ENCODE measurements around the gene STPG1.

The STPG1 gene

DNA sequence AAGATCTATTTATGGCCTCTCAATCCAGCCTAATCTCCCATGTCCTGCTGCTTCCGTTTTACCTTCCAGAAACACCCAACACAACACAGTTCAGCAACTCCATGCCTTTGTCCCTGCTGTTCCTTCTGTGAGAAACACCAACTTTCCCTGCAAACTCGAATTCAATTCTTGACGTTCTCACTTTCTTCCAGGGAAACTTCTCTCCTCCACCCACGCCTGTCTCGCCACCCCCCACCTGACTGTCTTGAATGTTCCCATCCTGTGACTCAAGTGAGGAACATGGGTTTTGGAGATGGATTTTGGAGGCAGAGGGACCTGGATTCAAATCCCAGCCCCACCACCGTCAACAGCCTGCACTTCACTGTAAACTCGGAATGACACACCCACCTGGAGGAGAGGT lies 49.6 kb downstream of the STPG1 start:
- H3K4me3 ChIP-seq (ENCODE audit: low read depth in 1 of 2, low read length in 2 of 2), result no peak overlapping the region
- no peaks in the 10 kb centered on the region for H3K9me3 ChIP-seq (ENCODE audit: low read length)
- H3K36me3 ChIP-seq (ENCODE audit: insufficient read depth, low read length), result peaks cover 5% of the 10 kb centered on the region
- no peaks in the 10 kb centered on the region for H3K27me3 ChIP-seq (ENCODE audit: control insufficient read depth in 1 of 2, insufficient read depth in 2 of 2, low read length in 2 of 2)
- H3K4me1 ChIP-seq (ENCODE audit: insufficient read depth, low read length), result no peaks in the 10 kb centered on the region
- H3K27ac ChIP-seq (ENCODE audit: low read depth, low read length), result no peak overlapping the region
- no peak overlapping the region for H3K9ac ChIP-seq (ENCODE audit: low read length)

DNA sequence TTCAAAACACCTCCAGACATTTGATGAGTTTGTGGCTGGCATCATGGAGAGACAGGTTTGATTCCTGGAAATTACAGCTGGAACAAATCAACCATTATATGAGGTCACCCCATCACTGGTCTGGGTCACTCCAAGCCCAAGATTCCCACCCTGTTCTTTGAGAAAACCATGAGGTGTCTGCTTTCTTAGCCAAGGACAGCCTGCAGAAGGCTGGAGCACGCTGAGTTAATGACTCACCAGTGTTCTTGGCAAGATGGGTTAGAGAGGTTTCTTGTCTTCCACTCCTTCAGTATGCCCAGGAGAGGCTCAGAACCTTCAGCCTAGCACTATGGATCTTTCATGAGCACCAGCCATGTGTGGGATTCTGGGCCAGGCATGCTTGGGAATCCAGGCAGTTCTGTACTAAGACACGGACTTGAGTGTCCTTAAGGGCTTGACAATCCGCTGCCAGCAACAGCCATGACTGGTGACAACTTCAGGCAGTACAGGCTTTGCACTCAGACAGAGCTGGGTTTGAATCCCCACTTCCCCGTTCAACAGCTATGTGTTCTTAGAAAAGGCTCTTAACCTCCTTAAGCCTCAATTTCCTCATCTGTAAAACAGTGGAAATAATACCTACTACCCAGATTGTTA lies 50.5 kb downstream of the STPG1 start:
- H3K4me1 ChIP-seq (ENCODE audit: insufficient read depth, low read length), result no peaks in the 10 kb centered on the region
- H3K27ac ChIP-seq (ENCODE audit: low read depth, low read length), result no peak overlapping the region
- H3K36me3 ChIP-seq (ENCODE audit: insufficient read depth, low read length), result peaks cover 8% of the 10 kb centered on the region
- no peak overlapping the region for H3K9ac ChIP-seq (ENCODE audit: low read length)
- no peaks in the 10 kb centered on the region for H3K9me3 ChIP-seq (ENCODE audit: low read length)
- no peak overlapping the region for H3K4me3 ChIP-seq (ENCODE audit: low read depth in 1 of 2, low read length in 2 of 2)
- no peaks in the 10 kb centered on the region for H3K27me3 ChIP-seq (ENCODE audit: control insufficient read depth in 1 of 2, insufficient read depth in 2 of 2, low read length in 2 of 2)

DNA sequence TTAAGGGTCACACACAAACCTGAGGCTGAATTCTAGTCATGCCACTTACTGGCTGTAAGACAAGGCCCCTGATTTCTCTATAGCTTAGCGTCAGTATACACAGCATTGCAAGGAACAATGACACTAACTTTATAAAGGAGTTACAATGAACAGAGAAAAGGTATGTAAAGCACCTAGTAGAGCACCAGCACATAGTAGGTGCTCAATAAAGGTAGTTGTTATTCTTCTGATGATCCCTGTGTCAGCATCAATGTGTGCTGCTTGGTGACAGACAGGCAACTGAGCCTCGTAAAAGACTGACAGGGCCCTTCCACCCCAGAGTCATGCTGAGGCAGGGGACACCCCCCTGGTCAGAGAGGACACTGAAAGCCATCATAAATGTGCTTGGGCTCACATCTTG lies 51.2 kb downstream of the STPG1 start:
- no peak overlapping the region for H3K4me3 ChIP-seq (ENCODE audit: low read depth in 1 of 2, low read length in 2 of 2)
- no peaks in the 10 kb centered on the region for H3K9me3 ChIP-seq (ENCODE audit: low read length)
- H3K27ac ChIP-seq (ENCODE audit: low read depth, low read length), result no peak overlapping the region
- H3K36me3 ChIP-seq (ENCODE audit: insufficient read depth, low read length), result peaks cover 14% of the 10 kb centered on the region
- no peaks in the 10 kb centered on the region for H3K4me1 ChIP-seq (ENCODE audit: insufficient read depth, low read length)
- no peak overlapping the region for H3K9ac ChIP-seq (ENCODE audit: low read length)
- no peaks in the 10 kb centered on the region for H3K27me3 ChIP-seq (ENCODE audit: control insufficient read depth in 1 of 2, insufficient read depth in 2 of 2, low read length in 2 of 2)

DNA sequence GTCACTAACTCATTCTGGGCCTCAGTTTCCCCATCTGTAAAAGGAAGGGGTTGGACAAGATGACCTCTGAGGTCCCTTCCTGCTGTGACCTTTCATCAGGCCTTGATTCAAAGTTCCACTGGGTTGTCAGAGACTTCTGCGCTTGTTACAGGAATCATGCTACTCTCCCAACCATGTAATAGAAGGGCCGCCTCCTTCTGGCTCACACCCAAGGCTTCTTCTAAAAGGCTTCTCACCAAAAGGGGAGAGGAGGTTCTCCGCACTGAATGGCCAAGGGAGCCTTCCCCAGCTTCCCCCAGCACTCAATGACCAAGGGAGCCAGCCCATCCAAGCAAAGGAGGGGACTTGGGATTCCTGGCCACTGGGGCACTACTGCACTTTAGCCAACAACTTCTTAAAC lies 51.8 kb downstream of the STPG1 start:
- Histone ChIP-seq H3K4me3 (ENCODE audit: low read depth in 1 of 2, low read length in 2 of 2) (no peak overlapping the region), H3K36me3 (ENCODE audit: insufficient read depth, low read length) (peaks cover 14% of the 10 kb centered on the region), H3K9ac (ENCODE audit: low read length) (no peak overlapping the region), H3K27me3 (ENCODE audit: control insufficient read depth in 1 of 2, insufficient read depth in 2 of 2, low read length in 2 of 2) (no peaks in the 10 kb centered on the region), H3K9me3 (ENCODE audit: low read length) (no peaks in the 10 kb centered on the region), H3K4me1 (ENCODE audit: insufficient read depth, low read length) (no peaks in the 10 kb centered on the region), H3K27ac (ENCODE audit: low read depth, low read length) (no peak overlapping the region)

DNA sequence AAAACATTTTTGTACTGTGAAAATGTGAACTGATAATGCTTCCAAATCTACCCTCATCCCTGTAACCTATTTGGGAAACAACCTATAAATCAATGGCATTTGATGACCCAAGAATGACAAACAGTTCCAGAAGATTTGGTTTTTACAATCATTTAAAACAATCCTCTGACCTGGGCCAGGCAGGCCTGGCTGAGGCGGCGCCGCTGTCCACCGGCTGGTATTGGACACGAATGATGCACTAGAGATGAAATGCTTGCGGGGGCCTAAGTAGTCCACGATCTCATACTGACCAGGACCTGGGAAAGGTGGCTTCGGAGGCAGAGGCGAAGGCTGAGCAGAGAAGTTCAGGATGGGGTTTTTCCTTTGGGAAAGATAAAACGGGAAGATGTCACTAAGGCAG lies 52.9 kb downstream of the STPG1 start:
- no peak overlapping the region for H3K27ac ChIP-seq (ENCODE audit: low read depth, low read length)
- H3K36me3 ChIP-seq (ENCODE audit: insufficient read depth, low read length), result peaks cover 9% of the 10 kb centered on the region
- no peak overlapping the region for H3K4me3 ChIP-seq (ENCODE audit: low read depth in 1 of 2, low read length in 2 of 2)
- no peak overlapping the region for H3K9ac ChIP-seq (ENCODE audit: low read length)
- H3K9me3 ChIP-seq (ENCODE audit: low read length), result no peaks in the 10 kb centered on the region
- no peaks in the 10 kb centered on the region for H3K4me1 ChIP-seq (ENCODE audit: insufficient read depth, low read length)
- no peaks in the 10 kb centered on the region for H3K27me3 ChIP-seq (ENCODE audit: control insufficient read depth in 1 of 2, insufficient read depth in 2 of 2, low read length in 2 of 2)

DNA sequence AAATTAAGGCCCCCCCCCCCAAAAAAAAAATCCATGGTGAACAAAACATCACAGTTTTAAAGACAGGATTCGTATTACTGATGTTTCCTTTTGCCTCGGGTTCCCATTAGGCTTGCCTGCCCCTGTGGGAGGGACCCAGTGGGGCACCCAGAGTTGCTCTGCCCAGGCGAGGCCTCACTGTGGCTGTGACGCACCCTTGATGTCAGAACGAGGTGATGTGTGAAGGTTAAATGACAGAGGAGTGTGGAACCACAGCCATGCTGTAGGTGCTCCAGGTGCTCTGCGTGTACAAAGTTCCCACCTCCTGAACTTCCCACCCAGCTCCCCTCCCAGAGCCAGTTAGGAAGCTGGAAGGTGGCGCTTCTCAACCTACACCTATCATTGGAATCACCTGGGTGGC lies 56.5 kb downstream of the STPG1 start:
- Histone ChIP-seq H3K9me3 (ENCODE audit: low read length) (no peaks in the 10 kb centered on the region), H3K4me3 (ENCODE audit: low read depth in 1 of 2, low read length in 2 of 2) (no peak overlapping the region), H3K27me3 (ENCODE audit: control insufficient read depth in 1 of 2, insufficient read depth in 2 of 2, low read length in 2 of 2) (no peaks in the 10 kb centered on the region), H3K9ac (ENCODE audit: low read length) (no peak overlapping the region), H3K27ac (ENCODE audit: low read depth, low read length) (no peak overlapping the region), H3K4me1 (ENCODE audit: insufficient read depth, low read length) (no peaks in the 10 kb centered on the region), H3K36me3 (ENCODE audit: insufficient read depth, low read length) (peaks cover 9% of the 10 kb centered on the region)

DNA sequence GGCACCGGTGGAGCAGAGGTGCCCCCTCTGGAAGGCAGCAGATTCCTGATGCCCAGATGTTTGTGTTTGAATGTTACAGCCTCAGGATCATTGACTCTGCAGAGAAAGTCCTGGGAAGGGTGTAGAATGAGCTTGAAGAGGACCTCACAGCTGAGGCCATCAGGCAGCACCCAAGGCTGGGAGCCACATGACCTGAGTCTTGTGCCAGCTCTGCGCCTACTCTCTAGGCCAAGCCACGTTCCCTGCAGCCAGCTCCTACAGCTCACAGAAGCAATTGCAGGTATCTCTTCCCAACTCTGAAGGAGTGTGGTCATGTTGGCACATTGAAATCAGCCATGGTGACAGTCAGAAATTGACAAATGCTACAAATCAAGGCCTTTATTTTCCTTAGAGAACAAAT lies 58.1 kb downstream of the STPG1 start:
- Histone ChIP-seq H3K4me1 (ENCODE audit: insufficient read depth, low read length) (no peaks in the 10 kb centered on the region), H3K4me3 (ENCODE audit: low read depth in 1 of 2, low read length in 2 of 2) (no peak overlapping the region), H3K27ac (ENCODE audit: low read depth, low read length) (no peak overlapping the region), H3K9me3 (ENCODE audit: low read length) (no peaks in the 10 kb centered on the region), H3K27me3 (ENCODE audit: control insufficient read depth in 1 of 2, insufficient read depth in 2 of 2, low read length in 2 of 2) (no peaks in the 10 kb centered on the region), H3K36me3 (ENCODE audit: insufficient read depth, low read length) (peaks cover 9% of the 10 kb centered on the region), H3K9ac (ENCODE audit: low read length) (no peak overlapping the region)

DNA sequence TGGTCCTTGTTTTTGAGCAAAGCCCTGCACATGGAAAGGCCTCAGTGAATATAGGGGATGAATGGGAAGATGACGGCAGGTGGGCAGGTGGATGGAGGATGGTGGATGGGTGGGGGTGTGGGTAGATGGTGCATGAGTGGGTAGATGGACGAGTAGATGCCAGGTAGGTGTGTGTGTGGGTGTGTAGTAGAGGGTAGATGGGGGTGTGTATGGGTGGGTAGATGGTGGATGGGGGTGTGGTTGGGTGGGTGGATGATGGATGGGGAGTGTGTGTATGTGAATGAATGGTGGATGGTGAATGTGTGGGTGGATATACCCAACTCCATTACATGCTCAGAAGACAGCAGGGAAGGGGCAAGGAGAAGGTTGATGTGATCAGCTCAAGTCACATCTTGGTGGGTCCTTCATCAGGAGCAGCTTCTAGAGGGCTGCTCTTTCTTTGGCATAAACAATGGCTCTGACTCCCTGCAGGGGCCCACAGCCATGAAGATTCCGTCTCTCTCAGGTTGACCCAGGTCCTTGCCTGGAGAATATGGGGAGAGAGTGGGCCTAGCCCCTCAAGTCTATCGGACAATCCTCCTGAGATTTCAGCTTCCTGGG lies 60.2 kb downstream of the STPG1 start:
- Histone ChIP-seq H3K27me3 (ENCODE audit: control insufficient read depth in 1 of 2, insufficient read depth in 2 of 2, low read length in 2 of 2) (no peaks in the 10 kb centered on the region), H3K4me3 (ENCODE audit: low read depth in 1 of 2, low read length in 2 of 2) (no peak overlapping the region), H3K9ac (ENCODE audit: low read length) (no peak overlapping the region), H3K4me1 (ENCODE audit: insufficient read depth, low read length) (no peaks in the 10 kb centered on the region), H3K27ac (ENCODE audit: low read depth, low read length) (no peak overlapping the region), H3K9me3 (ENCODE audit: low read length) (no peaks in the 10 kb centered on the region), H3K36me3 (ENCODE audit: insufficient read depth, low read length) (peaks cover 9% of the 10 kb centered on the region)

DNA sequence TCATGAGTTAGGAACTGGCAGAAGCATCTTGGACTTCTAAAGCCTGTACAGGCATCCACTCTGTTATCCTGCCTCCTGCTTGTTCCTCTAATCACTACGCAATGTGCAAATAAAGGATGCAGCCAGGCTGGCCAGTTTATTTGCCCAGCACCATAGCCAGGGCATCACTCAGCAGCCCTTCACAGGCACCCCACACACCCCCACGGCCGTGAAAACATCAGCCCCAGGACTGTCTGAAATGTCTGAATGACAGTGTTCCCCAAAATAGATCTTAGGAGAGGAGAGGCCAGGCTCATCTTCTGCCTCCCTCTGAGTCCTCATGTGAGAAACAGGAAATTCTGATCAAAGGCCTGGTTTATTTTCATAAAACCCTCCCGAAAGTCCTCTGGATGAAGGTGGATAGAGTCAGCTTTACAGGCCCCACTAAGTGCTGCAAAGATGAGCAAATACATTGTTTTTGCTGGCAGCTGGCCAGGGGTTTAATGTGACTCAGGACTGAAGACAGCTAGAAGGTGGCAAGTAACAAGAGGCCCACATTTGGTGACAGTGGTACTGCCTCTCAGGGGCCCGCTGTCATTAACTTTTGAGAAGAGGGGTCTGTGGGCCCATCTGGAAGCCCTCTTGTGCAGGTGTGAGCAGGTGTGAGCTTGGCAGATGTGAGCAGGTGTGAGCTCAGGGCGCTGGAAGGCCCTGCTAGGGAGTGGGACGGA lies 61.5 kb downstream of the STPG1 start:
- H3K36me3 ChIP-seq (ENCODE audit: insufficient read depth, low read length), result no peaks in the 10 kb centered on the region
- no peaks in the 10 kb centered on the region for H3K9me3 ChIP-seq (ENCODE audit: low read length)
- no peaks in the 10 kb centered on the region for H3K4me1 ChIP-seq (ENCODE audit: insufficient read depth, low read length)
- no peak overlapping the region for H3K27ac ChIP-seq (ENCODE audit: low read depth, low read length)
- H3K27me3 ChIP-seq (ENCODE audit: control insufficient read depth in 1 of 2, insufficient read depth in 2 of 2, low read length in 2 of 2), result no peaks in the 10 kb centered on the region
- H3K9ac ChIP-seq (ENCODE audit: low read length), result no peak overlapping the region
- no peak overlapping the region for H3K4me3 ChIP-seq (ENCODE audit: low read depth in 1 of 2, low read length in 2 of 2)

DNA sequence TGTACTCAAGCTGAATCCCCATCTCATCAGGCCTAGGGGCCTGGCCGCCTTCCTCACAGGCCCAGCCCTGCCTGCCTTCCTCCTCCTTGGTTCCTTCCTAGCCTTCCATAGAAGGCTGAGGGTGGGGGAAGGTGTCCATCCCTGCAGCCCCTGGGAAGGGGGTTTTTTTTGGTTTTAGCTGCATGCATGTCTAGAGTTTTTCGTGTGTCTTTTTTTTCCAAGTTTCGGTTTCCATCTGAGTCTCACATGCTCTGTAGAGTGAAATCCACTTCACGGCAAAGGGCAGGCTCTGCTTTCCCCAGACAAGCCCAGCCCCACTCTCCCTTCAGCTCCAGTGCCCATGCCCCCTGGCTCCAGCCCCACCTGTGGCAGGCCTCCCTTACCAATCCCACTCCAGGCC lies 62.3 kb downstream of the STPG1 start:
- no peak overlapping the region for H3K27ac ChIP-seq (ENCODE audit: low read depth, low read length)
- no peak overlapping the region for H3K9ac ChIP-seq (ENCODE audit: low read length)
- no peaks in the 10 kb centered on the region for H3K27me3 ChIP-seq (ENCODE audit: control insufficient read depth in 1 of 2, insufficient read depth in 2 of 2, low read length in 2 of 2)
- no peaks in the 10 kb centered on the region for H3K9me3 ChIP-seq (ENCODE audit: low read length)
- no peaks in the 10 kb centered on the region for H3K4me1 ChIP-seq (ENCODE audit: insufficient read depth, low read length)
- no peak overlapping the region for H3K4me3 ChIP-seq (ENCODE audit: low read depth in 1 of 2, low read length in 2 of 2)
- H3K36me3 ChIP-seq (ENCODE audit: insufficient read depth, low read length), result no peaks in the 10 kb centered on the region

DNA sequence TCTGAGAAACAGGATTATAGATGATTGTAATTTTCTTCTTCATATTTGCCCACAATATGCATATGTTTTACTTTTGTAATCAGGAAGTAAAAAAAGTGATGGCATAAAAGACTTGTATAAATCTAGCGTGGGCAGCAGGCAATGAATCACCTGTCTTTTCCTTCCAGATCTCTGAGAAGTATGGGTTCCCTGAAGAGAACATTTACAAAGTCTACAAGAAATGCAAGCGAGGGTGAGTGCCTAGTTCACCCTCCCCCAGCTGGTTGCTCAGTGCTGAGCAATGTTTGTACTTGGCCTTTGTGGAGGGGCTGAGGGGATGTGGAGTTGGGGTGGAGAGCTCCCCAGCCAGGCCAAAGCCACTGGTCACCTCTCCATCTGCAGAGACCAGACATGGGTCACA lies 63.7 kb downstream of the STPG1 start:
- H3K4me3 ChIP-seq (ENCODE audit: low read depth in 1 of 2, low read length in 2 of 2), result no peak overlapping the region
- H3K9ac ChIP-seq (ENCODE audit: low read length), result no peak overlapping the region
- no peaks in the 10 kb centered on the region for H3K36me3 ChIP-seq (ENCODE audit: insufficient read depth, low read length)
- no peak overlapping the region for H3K27ac ChIP-seq (ENCODE audit: low read depth, low read length)
- H3K27me3 ChIP-seq (ENCODE audit: control insufficient read depth in 1 of 2, insufficient read depth in 2 of 2, low read length in 2 of 2), result no peaks in the 10 kb centered on the region
- H3K9me3 ChIP-seq (ENCODE audit: low read length), result no peaks in the 10 kb centered on the region
- no peaks in the 10 kb centered on the region for H3K4me1 ChIP-seq (ENCODE audit: insufficient read depth, low read length)

DNA sequence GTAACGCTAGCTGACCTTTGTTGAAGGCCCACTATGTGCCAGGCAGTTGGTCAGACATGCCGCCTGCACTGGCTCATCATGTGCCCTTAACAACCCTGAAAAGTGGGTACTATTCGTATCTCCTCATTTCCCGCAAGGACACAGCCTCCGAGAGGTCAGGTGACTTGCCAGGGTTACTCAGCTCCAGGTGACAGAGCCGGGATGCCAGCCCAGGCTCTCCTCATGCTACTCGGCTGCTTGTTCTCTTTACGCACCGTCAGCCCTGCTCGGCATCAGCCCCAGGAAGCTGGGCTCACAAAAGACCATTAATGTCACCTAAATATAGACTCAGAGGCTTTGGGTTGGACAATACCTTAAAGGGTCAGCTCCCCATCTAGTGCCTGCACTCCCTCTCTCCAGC lies 65.4 kb downstream of the STPG1 start:
- no peak overlapping the region for H3K4me3 ChIP-seq (ENCODE audit: low read depth in 1 of 2, low read length in 2 of 2)
- H3K9me3 ChIP-seq (ENCODE audit: low read length), result no peaks in the 10 kb centered on the region
- no peaks in the 10 kb centered on the region for H3K36me3 ChIP-seq (ENCODE audit: insufficient read depth, low read length)
- H3K27ac ChIP-seq (ENCODE audit: low read depth, low read length), result no peak overlapping the region
- no peak overlapping the region for H3K9ac ChIP-seq (ENCODE audit: low read length)
- H3K4me1 ChIP-seq (ENCODE audit: insufficient read depth, low read length), result no peaks in the 10 kb centered on the region
- H3K27me3 ChIP-seq (ENCODE audit: control insufficient read depth in 1 of 2, insufficient read depth in 2 of 2, low read length in 2 of 2), result no peaks in the 10 kb centered on the region

All from muscle layer of colon (tissue), 2 donors.